Rectal smooth muscle tissue (tissue), 1 donor: ENCODE measurements around the gene POU6F2.

Source experiments
- H3K27ac ChIP-seq: one replicate; pipeline ENCODE4 v1.7.0; 2013; ENCODE audit warnings: low read depth, low read length, inconsistent platforms
- H3K27me3 ChIP-seq: one replicate; pipeline ENCODE4 v1.7.0; 2013; ENCODE audit warnings: low read length; ENCODE audit not compliant: control insufficient read depth, insufficient read depth
- H3K36me3 ChIP-seq: one replicate; pipeline ENCODE4 v1.7.0; 2013; ENCODE audit warnings: low read length; ENCODE audit not compliant: control insufficient read depth, insufficient read depth
- H3K4me1 ChIP-seq: one replicate; pipeline ENCODE4 v1.7.0; 2013; ENCODE audit warnings: low read length; ENCODE audit not compliant: control insufficient read depth, insufficient read depth
- H3K4me3 ChIP-seq: one replicate; pipeline ENCODE4 v1.7.0; 2013; ENCODE audit warnings: low read length
- H3K9ac ChIP-seq: one replicate; pipeline ENCODE4 v1.7.0; 2013; ENCODE audit warnings: low read length

The POU6F2 gene

GRCh38 chr7:39446546-39446945 is 468.8 kb downstream of the POU6F2 start:
- Histone ChIP-seq H3K27ac (no peak overlapping the region), H3K9ac (no peak overlapping the region), H3K4me1 (no peaks in the 10 kb centered on the region), H3K36me3 (no peaks in the 10 kb centered on the region), H3K27me3 (no peaks in the 10 kb centered on the region), H3K4me3 (no peak overlapping the region)

GRCh38 chr7:39451901-39452300 is 474.2 kb downstream of the POU6F2 start:
- Histone ChIP-seq H3K27me3 (no peaks in the 10 kb centered on the region), H3K4me3 (no peak overlapping the region), H3K27ac (no peak overlapping the region), H3K36me3 (no peaks in the 10 kb centered on the region), H3K9ac (no peak overlapping the region), H3K4me1 (no peaks in the 10 kb centered on the region)

- Histone ChIP-seq H3K36me3 (no peaks in the 10 kb centered on the region), H3K4me1 (no peaks in the 10 kb centered on the region), H3K4me3 (no peak overlapping the region), H3K9ac (no peak overlapping the region), H3K27me3 (no peaks in the 10 kb centered on the region), H3K27ac (no peak overlapping the region)
These were observed 476.1 kb downstream of the POU6F2 start for GRCh38 chr7:39453743-39454355.

- no peak overlapping the region for H3K27ac ChIP-seq
- no peaks in the 10 kb centered on the region for H3K4me1 ChIP-seq
- no peak overlapping the region for H3K4me3 ChIP-seq
- H3K9ac ChIP-seq, result no peak overlapping the region
- H3K27me3 ChIP-seq, result no peaks in the 10 kb centered on the region
- H3K36me3 ChIP-seq, result no peaks in the 10 kb centered on the region
These were observed 480.5 kb downstream of the POU6F2 start for GRCh38 chr7:39458061-39458745.

- Histone ChIP-seq H3K9ac (no peak overlapping the region), H3K27ac (no peak overlapping the region), H3K4me3 (no peak overlapping the region), H3K27me3 (no peaks in the 10 kb centered on the region), H3K36me3 (no peaks in the 10 kb centered on the region), H3K4me1 (no peaks in the 10 kb centered on the region)
These were observed 481.9 kb downstream of the POU6F2 start for GRCh38 chr7:39459636-39460035.

GRCh38 chr7:39460486-39460885 is 482.8 kb downstream of the POU6F2 start:
- no peaks in the 10 kb centered on the region for H3K4me1 ChIP-seq
- H3K36me3 ChIP-seq, result no peaks in the 10 kb centered on the region
- no peak overlapping the region for H3K4me3 ChIP-seq
- no peak overlapping the region for H3K27ac ChIP-seq
- H3K27me3 ChIP-seq, result no peaks in the 10 kb centered on the region
- no peak overlapping the region for H3K9ac ChIP-seq

- Histone ChIP-seq H3K4me3 (no peak overlapping the region), H3K27ac (no peak overlapping the region), H3K4me1 (no peaks in the 10 kb centered on the region), H3K9ac (no peak overlapping the region), H3K36me3 (no peaks in the 10 kb centered on the region), H3K27me3 (no peaks in the 10 kb centered on the region)
These were observed 483.6 kb downstream of the POU6F2 start for GRCh38 chr7:39461263-39461820.

- H3K36me3 ChIP-seq, result no peaks in the 10 kb centered on the region
- no peak overlapping the region for H3K4me3 ChIP-seq
- H3K27me3 ChIP-seq, result no peaks in the 10 kb centered on the region
- H3K4me1 ChIP-seq, result no peaks in the 10 kb centered on the region
- no peak overlapping the region for H3K27ac ChIP-seq
- no peak overlapping the region for H3K9ac ChIP-seq
These were observed 485.5 kb downstream of the POU6F2 start for GRCh38 chr7:39463252-39463651.

GRCh38 chr7:39464350-39465054 is 486.8 kb downstream of the POU6F2 start:
- Histone ChIP-seq H3K4me3 (no peak overlapping the region), H3K27me3 (no peaks in the 10 kb centered on the region), H3K4me1 (no peaks in the 10 kb centered on the region), H3K36me3 (no peaks in the 10 kb centered on the region), H3K9ac (no peak overlapping the region), H3K27ac (no peak overlapping the region)

GRCh38 chr7:39465055-39465929 is 487.6 kb downstream of the POU6F2 start:
- no peak overlapping the region for H3K27ac ChIP-seq
- H3K4me3 ChIP-seq, result no peak overlapping the region
- no peaks in the 10 kb centered on the region for H3K27me3 ChIP-seq
- H3K9ac ChIP-seq, result no peak overlapping the region
- H3K4me1 ChIP-seq, result no peaks in the 10 kb centered on the region
- no peaks in the 10 kb centered on the region for H3K36me3 ChIP-seq

GRCh38 chr7:39468261-39468660 is 490.6 kb downstream of the POU6F2 start:
- no peaks in the 10 kb centered on the region for H3K4me1 ChIP-seq
- H3K27me3 ChIP-seq, result no peaks in the 10 kb centered on the region
- H3K9ac ChIP-seq, result no peak overlapping the region
- no peak overlapping the region for H3K27ac ChIP-seq
- H3K36me3 ChIP-seq, result no peaks in the 10 kb centered on the region
- H3K4me3 ChIP-seq, result no peak overlapping the region

- H3K4me1 ChIP-seq, result no peaks in the 10 kb centered on the region
- H3K27me3 ChIP-seq, result no peaks in the 10 kb centered on the region
- no peak overlapping the region for H3K27ac ChIP-seq
- H3K36me3 ChIP-seq, result no peaks in the 10 kb centered on the region
- no peak overlapping the region for H3K9ac ChIP-seq
- no peak overlapping the region for H3K4me3 ChIP-seq
These were observed 491.2 kb downstream of the POU6F2 start for GRCh38 chr7:39468808-39469374.
